GM12891 (cell line): ENCODE data around the gene EXTL1.

ENCODE experiments used
- DNase-seq: peaks from one replicate; pipeline ENCODE4 v3.0.0; 2011; ENCODE audit warnings: low spot score; ENCODE audit not compliant: insufficient read length
- FAIRE-seq: peaks from 2 replicates; lab custom pipeline; 2011; peaks lifted over from hg19 to GRCh38; lab: Jason Lieb, UNC
- PAX5 ChIP-seq: IDR thresholded peaks from 2 replicates; pipeline ENCODE4 v1.6.1; 2011; ENCODE audit warnings: low read length, moderate library complexity, mild to moderate bottlenecking; ENCODE audit not compliant: insufficient read depth, severe bottlenecking
- POLR2A ChIP-seq: IDR thresholded peaks from 2 replicates; pipeline ENCODE4 v1.6.1; 2011; ENCODE audit warnings: low read depth, low read length, control low read depth
- POLR2AphosphoS5 ChIP-seq: IDR thresholded peaks from 2 replicates; pipeline ENCODE4 v1.6.1; 2011; ENCODE audit warnings: low read depth, low read length, control low read depth
- POU2F2 ChIP-seq: IDR thresholded peaks from 2 replicates; pipeline ENCODE4 v1.6.1; 2011; ENCODE audit warnings: low read depth, mild to moderate bottlenecking, control low read depth, low read length, moderate library complexity
- SPI1 ChIP-seq: IDR thresholded peaks from 2 replicates; pipeline ENCODE4 v1.6.1; 2011; ENCODE audit warnings: low read depth, low read length, control low read depth
- TAF1 ChIP-seq: IDR thresholded peaks from 2 replicates; pipeline ENCODE4 v1.6.1; 2011; ENCODE audit warnings: low read depth, low read length, control low read depth

The EXTL1 gene

GRCh38 chr1:26049531-26050247 lies 28.1 kb downstream of the EXTL1 start:
- TF ChIP-seq POLR2A, result no peak
- DNase-seq, result no peak

GRCh38 chr1:26050248-26050640 lies 28.7 kb downstream of the EXTL1 start:
- DNase-seq (no peak), FAIRE-seq (no peak)
- TF ChIP-seq SPI1 (no peak), PAX5 (no peak), POU2F2 (no peak), POLR2A (no peak), TAF1 (no peak), POLR2AphosphoS5 (no peak)

More at GRCh38 chr1:26049531-26050247, 28.1 kb downstream of the EXTL1 start:
- FAIRE-seq, result no peak

DNA sequence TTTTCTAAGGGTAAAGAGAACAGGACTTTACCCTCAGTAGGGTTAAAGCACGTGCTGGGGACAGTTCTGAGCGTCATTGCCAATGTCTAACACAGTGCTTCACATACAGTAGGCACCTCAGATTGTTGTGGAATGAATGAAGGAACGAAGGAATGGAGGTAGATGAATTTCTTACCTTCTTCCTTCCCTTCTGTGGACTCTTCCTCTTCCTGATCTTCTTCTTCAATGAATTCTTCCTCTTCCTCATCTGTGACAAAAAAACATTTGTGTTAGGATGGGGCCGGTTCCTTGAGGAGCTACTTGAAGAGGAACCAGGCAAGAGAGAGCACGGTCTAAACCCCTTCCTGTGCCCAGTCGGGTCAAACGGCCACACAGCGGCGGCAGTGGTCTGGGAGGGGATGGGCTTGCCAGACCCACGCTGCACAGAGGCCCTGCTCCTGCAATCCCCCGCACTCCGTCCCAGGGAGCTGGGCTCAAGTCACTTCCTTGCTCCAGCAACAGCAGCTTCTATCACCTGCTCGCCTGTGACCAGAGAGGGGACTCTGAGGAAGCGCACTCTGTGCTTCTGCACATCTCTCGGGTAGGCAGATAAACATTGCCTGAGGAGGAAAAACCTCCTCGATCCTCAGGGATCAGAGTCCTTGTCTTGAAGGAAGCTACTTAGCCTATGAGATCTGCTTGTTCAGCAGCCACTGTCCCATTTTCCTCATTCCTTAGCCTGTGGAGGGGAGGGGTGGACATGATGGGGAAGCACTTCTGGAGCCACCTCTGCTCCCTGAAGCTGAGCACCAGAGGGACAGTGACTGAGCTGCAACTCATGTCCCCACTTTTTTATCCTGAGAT lies 32.4 kb downstream of the EXTL1 start:
- TF ChIP-seq POLR2AphosphoS5 (no peak), SPI1 (no peak)
- DNase-seq (no peak), FAIRE-seq (no peak)

- no peak for TF ChIP-seq POU2F2
- no peak for TF ChIP-seq POLR2A
- TF ChIP-seq TAF1, result no peak
- TF ChIP-seq PAX5, result no peak
- no peak for TF ChIP-seq SPI1
- FAIRE-seq, result no peak
- DNase-seq, result no peak
Measured at GRCh38 chr1:26055041-26055440, 33.5 kb downstream of the EXTL1 start.

DNA sequence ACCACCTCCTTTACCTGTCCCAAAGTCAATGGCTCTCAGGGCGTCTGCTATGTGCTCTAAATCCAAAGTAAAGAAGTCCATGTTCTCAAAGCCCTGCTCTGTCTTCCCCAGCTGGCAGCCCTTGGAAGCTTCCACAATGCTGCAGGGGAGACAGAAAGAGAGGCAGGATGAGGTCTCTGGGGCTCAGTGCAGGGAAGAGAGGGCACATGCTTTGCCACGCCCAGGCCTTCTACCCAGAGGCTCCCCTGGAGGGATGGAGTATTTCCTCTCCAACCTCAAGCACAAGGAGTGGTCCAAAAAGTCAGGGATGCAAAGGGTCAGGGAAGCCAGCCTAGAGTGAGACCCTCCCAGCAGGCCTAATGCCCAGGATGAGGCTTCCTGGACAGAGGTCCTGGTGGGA lies 35.6 kb downstream of the EXTL1 start:
- TF ChIP-seq PAX5 (no peak), POLR2A (no peak), SPI1 (no peak)
- DNase-seq, result no peak
- FAIRE-seq, result no peak

- FAIRE-seq, result no peak
- TF ChIP-seq PAX5 (no peak), POLR2A (no peak), TAF1 (no peak), POU2F2 (no peak), POLR2AphosphoS5 (no peak), SPI1 (no peak)
- DNase-seq, result no peak
Measured at GRCh38 chr1:26058052-26058595, 36.5 kb downstream of the EXTL1 start.

DNA sequence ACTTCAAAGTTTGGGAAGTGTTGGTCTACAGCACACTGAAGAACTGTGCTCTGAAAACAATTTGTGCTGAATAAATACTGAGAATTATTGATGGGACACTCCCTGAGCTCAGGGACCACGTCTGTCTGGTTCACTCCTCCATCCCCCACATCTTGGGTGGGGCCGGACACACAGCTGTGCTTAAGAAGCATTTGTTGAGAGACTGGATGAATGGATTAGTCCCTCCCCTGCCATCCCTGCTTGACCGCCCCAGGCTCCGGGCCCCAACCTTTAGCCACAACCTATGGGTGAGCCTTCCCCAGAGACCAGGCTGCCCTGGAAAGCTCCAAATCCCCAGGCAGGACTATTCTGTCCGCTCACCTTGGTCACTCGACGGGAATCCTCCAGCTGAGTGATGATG lies 38.3 kb downstream of the EXTL1 start:
- FAIRE-seq (no peak), DNase-seq (no peak)
- TF ChIP-seq TAF1 (no peak), POLR2AphosphoS5 (no peak), PAX5 (no peak), SPI1 (no peak), POLR2A (no peak), POU2F2 (no peak)

DNA sequence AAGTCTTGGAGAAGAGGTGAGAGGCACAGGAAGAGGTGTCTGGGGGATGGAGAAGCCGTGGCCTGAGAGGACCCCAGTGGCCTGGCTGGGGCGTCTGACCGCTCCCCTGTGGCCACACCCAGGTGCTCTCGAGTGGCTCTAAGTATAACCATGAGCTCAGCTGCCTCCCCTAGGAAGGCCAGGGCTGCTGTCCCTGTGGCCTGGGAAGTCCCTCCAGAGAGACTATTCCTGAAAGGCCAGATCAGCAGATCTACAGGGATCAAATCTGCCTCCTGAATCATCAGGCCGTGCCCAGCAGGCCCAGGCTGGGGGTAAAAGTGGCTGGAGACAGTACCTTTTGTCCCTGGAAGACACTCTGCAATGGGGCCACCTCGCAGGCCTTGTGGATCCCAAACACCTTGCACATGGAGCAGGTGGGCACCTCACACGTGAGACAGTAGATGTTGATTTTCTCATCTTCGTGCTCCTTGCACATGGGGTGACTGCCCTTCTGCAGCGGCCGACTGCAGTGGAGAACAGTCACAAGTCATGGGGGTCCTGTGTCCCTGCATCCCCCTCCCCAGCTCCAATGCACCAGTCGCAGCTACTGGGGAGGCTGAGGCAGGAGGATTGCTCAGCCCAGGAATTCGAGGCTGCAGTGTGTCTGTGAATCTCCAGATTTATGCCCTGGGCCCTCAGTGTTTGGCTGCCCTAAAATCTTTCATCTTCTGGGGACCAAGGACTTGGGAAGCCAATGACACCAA lies 39.4 kb downstream of the EXTL1 start:
- FAIRE-seq, result no peak
- no peak for TF ChIP-seq PAX5

DNA sequence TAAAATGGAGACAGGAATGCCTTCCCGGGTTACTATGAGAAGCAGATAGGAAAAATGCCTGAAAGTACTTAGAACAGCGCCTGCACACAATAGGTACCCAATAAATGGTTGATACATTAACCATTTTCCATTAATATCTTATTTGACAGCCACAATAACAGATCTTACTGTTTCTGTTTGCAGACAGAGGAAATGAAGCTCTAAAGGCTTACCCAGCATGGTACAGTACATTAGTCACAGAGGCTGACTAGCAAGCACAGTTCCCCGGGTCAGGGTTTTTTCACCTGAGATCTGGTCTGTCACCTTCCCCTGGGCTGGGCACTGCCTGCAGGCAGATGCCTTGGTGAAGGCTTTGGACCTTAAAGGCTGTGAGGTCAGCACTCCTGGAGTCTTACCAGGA lies 43.0 kb downstream of the EXTL1 start:
- TF ChIP-seq POU2F2 (no peak), TAF1 (no peak), SPI1 (no peak), POLR2AphosphoS5 (no peak), PAX5 (no peak), POLR2A (no peak)
- no peak for FAIRE-seq
- DNase-seq, result no peak

More for the DNA sequence above, 39.4 kb downstream of the EXTL1 start:
- no peak for DNase-seq

- TF ChIP-seq POU2F2 (no peak), SPI1 (no peak), POLR2A (no peak), PAX5 (no peak)
Measured at GRCh38 chr1:26066160-26066559, 44.6 kb downstream of the EXTL1 start.

More at GRCh38 chr1:26066160-26066559, 44.6 kb downstream of the EXTL1 start:
- no peak for FAIRE-seq
- DNase-seq, result no peak
